Measurements from ENCODE around the gene UQCC3.
"Not testable (repeated sequence)": the region's sequence is repeated elsewhere in the genome, so short reads cannot be mapped to it uniquely, and the experiment has no call there.

Gene UQCC3, protein sequence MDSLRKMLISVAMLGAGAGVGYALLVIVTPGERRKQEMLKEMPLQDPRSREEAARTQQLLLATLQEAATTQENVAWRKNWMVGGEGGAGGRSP

DNA sequence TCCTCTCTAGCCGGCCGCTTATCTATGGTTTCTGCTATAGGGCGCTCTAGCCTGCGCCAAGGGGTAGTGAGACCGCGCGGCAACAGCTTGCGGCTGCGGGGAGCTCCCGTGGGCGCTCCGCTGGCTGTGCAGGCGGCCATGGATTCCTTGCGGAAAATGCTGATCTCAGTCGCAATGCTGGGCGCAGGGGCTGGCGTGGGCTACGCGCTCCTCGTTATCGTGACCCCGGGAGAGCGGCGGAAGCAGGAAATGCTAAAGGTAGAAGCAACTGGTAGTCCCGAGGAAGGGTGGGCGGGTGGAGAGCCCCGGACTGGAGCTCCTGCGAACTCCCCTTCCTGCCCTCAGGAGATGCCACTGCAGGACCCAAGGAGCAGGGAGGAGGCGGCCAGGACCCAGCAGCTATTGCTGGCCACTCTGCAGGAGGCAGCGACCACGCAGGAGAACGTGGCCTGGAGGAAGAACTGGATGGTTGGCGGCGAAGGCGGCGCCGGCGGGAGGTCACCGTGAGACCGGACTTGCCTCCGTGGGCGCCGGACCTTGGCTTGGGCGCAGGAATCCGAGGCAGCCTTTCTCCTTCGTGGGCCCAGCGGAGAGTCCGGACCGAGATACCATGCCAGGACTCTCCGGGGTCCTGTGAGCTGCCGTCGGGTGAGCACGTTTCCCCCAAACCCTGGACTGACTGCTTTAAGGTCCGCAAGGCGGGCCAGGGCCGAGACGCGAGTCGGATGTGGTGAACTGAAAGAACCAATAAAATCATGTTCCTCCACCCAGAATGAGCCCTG is at the start of gene UQCC3, which contains the start of gene LBHD1:
Gene UQCC3, plus strand, starts transcription at position 66 of the 782 bp plus-strand sequence. Its CDS starts 73 bp downstream, at position 139.
Gene LBHD1, minus strand, starts transcription at position 660 of the 782 bp plus-strand sequence. CDS start 2,236 bp downstream, outside the sequence.
- DNase-seq = peak; percentile 72 to 75

DNA sequence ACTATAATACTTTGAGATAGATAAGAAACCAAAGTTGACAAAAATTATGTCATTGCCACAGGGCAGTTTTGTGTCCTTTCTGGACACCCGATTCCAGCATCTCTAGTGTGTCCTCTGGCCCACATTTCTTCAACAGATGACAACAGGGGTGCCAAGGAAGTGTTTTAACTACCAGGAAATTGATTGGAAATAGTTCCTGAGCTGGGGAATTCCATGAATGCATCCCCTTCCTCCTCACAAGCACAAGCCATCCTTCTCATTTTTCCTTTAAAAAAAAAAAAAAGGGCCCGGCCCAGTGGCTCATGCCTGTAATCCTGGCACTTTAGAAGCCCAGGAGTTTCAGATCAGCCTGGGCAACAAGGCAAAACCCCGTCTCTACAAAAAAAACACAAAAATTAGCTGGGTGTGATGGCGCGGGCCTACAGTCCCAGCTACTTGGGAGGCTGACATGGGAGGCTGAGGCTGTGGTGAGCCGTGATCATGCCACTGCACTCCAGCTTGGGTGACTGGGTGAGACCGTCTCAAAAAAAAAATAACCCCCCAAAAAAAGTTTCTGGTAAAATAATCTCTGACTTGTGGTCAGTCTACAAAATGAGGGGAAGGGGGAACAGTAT is 48.9 kb upstream of the UQCC3 start:
- no peak for DNase-seq

DNA sequence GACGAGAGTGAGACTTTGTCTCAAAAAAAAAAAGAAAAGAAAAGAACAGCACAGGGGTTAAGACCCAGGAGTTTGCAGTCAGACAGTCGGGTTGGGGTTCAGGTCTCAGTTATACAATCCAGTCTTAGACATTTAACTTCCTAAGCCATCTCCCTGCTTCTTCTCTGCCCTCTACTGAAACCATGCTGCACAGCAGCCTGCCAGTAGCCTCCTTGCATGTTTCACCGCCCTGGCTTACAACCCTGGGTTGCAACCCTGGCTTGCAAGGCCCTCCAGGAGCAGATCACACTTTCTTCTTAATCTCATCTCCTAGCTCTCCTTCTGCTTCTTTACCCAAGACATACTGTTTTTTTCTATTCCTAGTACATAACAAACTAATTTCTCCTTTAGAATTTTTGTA is 43.8 kb upstream of the UQCC3 start:
- no peak for DNase-seq

DNA sequence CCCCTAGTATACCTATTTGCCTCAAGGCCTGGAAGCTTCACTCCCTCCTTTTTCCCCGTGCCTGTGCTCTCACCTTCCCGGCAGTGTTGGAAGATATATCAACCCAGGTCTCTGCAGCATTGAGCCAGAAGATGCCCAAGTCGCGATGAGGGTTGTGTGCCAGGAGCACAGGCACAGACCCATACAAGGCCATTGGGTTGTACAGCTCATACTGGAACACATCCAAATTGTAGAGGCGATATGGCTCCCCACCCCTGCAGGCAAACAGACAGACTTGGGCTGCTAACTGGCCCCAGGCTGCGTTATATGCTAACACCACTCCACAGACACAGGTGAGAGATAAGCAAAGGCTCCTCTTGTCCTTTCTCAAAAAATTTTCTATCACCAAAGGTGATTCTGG is 39.0 kb upstream of the UQCC3 start:
- DNase-seq = no peak

DNA sequence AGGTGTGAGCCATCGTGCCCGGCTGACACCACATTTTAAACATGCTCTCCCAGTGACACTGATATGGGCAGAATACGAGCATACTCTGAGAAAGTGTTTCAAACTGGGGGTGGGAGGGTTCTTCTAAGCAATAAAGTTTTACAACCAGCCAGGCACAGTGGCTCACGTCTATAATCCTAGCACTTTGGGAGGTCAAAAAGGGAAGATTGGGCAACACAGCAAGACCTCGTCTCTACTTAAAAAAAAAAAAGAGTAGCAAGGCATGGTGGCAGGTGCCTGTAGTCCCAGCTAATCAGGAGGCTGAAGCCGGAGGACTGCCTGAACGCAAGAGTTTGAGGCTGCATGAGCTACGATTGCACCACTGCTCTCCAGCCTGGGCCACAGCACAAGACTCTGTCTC is 27.3 kb upstream of the UQCC3 start:
- DNase-seq = no peak

DNA sequence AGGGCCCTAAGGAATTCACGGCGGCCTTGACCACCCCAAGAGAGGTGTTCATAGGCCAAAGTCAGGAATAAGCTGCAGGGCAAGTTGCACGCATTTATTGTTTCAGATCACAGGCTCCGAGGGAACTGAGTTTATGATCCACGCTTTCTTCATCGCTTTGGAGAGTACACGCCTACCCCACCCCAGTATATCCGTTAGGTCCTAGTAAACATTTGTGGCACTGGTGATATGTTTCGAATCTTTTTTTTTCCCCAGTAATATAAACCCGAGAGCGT is 25.9 kb upstream of the UQCC3 start:
- DNase-seq = no peak

DNA sequence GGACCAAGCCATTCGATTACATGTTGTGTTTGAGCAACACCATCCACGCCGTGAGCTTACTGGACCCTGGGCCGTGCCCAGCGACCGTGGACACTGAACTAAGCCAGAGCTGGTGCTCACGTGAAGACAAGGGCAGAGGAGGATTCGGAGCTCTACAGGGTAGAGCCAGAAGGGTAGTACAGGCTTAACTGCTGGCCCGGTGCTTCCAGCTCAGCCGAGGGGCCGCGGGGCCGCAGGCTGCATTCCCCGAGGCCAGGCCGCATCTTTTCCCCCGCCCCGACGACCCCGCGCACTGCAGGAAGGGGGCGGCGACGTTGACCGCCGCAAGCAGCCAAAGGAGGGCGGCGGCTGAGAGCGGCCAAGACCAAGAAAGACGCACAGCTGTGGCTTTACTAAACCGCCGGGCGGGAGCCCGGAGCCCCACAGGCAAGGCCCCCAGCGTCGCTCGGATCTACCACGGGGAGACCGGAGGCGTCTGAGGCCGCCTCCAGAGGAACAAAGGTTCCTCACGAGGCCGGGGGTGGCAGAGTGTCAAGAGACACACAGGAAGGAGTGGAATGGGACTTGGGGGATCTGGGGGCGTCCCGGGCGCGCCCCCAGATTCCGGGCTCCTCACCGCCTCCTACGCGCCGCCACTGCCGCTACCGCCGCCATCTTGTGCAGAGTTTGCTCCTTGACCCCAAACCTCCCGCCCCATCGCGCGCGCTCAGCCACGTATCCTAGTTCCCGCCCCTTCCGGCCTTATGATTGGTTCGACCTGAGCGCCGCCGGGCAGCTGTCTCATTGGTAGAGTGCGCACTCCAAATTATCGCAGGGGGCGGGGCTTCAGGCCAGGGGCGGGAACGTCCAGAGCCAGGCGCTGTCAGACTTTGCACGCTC is 25.3 kb upstream of the UQCC3 start, which contains the start of gene GANAB:
Gene GANAB, minus strand, starts transcription at position 668 of the 879 bp plus-strand sequence. Its CDS starts 14 bp downstream, at position 654.
- peak; percentile 99 for DNase-seq

DNA sequence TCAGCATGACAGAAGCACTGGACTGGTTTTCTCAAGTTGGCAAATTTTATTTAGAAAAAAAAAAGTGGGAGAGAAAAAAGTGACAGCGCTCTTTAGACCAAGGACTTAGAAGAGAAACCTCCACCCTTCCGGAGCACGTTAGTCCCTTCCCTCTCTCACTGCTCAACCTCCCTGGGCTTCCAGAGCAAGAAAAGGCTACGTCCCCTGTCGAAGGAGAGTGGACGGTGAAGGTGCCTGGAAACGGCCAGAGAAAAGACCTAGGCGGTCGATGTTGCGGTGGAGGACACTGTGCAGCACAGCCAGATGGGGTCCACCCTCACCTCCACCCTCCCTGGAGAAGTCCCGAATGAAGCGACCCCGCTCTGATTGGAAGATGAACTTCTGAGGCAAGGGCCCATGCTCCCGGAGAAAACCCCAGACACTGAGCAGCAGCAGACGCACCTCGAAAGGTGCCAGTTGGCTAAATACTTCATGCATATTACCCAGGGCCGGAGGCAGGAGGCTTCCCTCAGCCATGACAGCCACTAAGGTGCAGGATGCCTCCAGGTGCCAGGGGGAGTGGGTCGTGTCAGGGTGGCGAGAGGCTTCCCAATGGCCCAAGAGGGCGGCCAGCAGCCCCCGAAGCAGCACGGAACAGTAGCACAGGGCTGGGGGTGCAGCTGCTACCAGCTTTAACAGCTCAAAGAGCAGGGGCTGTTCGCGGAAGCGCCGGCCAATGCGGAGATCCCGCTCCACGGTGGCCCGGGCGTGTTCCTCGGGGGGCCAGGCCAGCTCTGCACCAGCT is 24.5 kb upstream of the UQCC3 start:
- no peak for DNase-seq

DNA sequence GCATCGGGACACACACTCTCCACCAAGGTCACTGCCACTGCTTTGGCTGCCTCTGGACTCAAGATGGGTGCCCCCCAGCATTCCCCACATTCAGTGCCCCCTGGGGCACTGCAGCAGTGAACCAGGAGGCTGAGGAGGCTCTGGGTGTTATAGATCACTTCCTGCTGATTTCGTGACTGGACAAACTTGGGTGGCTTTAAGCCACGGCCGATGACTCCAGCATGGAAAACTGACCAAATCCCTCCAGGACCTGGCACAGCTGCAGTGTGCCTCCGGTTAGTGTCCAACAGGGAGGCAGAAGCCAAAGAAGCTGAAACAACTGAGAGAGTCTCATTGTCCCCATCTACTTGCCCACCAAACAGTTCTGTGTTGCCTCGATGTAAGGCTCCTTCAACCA is 23.9 kb upstream of the UQCC3 start:
- DNase-seq = no peak

DNA sequence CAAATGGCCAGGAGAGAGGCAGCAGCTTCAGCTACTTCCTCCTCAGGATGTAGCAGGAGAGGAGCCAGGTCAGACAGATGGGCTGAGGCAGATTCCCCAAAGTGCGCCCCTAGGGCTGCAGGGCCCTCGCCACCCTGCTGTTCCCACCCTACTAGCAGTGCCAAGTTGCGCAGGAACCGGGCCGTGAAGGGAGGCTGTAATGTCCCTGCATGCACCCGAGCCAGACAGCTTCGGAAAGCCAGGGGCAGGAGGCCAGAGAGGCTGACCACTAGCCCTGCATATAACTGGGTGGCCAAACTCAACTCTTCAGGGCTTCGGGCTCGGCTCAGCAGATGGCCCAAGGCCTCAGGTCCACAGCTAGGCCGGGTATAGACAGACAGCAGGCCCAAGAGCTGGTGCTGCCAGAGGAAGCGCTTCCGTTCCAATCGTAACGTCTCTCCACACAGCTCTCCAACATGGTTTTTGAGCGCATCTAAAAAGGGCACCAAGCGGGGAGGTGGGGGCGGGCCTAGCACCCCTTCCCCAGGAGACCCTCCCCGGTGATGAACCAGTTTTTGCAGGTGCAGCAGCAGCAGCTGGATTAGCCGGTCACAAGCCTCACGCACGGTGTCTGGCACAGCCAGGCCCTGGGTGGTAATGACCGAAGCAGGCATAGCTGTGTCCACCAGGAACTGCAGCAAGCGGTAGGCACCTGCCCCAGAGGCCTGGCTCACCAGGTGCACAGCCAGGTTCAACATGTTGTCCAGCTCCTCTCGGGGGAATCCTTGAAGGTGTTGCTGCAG is 23.1 kb upstream of the UQCC3 start:
- no peak for DNase-seq

DNA sequence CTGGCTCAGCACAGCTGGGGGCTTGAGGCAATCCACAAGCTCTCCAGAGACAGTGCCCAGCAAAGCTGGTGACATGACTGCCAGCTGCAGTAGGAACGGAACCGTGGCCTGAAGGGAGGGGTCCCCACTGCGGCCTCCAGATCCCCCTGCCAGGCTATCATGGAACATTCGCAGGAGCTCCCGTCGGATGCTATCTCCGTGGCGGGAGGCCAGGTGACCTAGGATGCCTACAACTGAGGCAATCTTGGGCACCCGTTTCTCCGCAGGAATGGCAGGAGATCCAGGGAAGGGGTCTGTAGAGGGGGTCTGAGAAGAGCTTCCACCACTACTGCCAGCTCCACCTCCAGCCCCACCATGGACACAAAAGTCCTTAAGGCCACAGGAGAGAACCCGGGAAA is 22.5 kb upstream of the UQCC3 start:
- no peak for DNase-seq

DNA sequence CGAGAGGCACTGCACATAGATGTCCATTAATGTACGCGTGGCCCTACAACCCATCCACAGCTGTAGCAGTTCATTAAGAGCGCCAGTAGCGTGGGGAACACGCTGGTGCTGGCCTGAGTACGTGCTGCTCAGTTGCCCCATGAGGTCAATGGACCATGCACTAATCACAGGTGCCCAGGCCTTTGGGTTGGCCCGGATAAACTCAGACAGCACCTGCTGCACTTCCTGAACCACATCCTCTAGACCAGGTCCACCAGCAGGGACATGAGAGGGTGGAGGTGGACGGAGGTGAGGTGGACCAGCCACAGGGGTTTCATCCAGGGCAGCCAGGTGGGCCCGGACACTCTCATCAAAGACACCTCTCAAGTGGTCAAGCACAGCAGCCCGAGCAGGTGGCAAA is 22.0 kb upstream of the UQCC3 start:
- no peak for DNase-seq

DNA sequence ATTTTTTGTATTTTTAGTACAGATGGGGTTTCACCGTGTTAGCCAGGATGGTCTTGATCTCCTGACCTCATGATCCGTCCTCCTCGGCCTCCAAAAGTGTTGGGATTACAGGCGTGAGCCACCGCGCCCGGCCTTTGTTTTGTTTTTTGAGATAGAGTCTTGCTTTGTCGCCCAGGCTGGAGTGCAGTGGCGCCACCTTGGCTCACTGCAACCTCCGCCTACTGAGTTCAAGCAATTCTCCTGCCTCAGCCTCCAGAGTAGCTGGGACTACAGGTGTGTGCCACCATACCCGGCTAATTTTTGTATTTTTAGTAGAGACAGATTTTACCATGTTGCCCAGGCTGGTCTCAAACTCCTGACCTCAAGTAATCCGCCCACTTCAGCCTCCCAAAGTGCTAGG is 21.2 kb upstream of the UQCC3 start:
- not testable (repeated sequence) for DNase-seq

DNA sequence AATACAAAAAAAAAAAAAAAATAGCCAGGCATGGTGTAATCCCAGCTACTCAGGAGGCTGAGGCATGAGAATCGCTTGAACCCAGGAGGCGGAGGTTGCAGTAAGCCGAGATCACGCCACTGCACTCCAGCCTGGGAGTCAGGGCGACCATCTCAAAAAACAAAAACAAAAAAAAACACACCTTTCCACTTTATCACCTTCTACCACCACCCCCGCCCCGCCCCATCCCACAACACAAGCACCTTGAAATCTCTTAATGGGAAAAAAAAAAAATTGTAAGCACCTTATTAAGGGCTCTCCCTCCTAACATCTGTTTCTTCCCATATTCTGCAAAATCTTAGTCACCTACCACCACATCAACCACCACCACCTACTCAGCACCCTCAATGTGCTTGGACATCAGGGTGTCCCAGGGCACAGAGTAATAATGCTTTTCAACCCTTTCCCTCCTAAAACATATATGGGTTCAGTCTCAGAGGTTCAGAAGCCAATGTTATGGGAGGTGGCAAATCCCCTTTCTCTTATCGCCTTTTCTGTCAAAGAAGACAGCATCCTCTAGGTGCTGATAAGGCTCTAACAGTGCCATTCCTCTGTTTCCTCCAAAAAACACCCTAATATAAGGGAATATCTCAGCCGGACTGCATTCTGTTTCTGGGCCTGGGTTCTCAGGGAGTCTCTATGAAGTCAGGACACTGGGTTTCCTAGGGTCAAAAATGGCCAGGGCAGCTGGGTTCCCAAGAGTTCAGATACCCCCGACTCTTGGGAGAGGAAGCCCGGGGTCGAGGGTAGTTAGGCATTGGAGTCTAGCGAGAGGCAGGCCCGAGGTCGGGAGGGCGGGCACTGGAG is 19.1 kb upstream of the UQCC3 start:
- DNase-seq = no peak

DNA sequence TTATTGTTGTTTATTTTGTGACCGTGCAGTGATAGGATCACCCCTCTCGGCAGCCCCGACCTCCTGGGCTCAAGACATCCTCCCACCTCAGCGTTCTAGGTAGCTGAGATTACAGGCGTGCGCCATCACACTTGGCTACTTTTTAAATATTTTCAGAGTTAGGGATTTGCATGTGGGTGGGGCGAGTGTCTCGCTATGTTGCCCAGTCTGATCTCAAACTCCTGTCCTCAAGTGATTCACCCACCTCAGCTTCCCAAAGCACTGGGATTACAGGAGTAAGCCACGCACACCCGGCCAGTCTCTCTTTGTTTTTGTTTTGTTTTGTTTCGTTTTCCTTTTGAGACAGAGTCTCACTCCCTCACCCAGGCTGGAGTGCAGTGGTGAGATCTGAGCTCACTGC is 17.2 kb upstream of the UQCC3 start:
- DNase-seq = no peak

DNA sequence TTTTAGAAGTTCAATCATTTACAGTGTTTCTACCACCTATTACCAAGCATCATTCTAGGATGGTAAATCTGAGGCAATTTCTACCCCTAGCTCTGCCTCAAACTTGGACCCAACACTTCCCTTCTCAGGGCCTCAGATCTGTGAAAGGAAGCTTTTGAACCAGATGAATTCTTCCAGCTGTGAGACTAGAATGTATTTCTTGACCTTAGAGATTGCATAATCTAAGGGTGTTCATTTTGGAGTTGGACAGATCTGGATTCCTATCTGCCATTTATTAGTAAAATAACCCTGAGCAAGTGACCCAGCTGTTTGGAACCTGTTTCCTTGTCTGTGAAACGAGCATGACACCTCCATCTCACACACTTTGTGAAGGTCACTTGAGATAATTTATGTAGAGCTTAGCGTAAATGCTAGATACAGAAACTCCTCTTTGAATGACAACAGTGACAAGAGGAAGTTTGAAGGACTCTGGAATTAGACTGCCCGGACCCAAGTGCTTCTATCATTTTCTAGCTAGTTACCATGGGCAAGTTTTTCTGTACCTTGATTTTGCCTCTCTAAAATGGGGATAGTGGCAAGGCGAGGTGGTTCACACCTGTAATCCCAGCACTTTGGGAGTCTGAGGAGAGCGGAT is 14.6 kb upstream of the UQCC3 start:
- DNase-seq = no peak

DNA sequence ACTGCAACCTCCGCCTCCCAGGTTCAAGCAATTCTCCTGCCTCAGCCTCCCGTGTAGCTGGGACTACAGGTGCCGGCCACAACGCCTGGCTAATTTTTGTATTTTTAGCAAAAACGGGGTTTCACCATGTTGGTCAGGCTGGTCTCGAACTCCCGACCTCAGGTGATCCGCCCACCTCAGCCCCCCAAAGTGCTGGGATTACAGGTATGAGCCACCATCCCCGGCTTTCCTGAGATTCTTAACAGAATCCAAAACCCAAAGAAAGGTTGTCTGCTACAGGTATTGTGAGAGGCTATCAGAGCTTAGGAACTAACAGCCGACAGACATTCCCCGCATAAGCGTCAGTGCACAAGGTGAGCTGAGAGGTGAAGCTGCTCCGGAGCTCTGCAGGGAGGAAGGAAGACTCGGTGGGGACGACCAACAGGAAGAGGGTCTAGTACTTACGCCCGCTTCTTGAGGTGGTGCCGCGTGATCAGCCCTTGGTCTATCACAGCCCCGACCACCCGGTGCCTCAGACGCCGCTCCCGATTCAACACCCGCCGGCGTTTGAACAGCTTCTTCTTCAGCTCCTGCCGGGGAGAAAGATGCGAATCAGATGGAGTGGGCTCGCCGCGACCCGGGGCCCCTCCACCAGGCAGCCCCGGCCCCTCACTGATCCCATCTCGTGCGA is 6.9 kb upstream of the UQCC3 start:
- DNase-seq = peak; percentile 41 to 42

DNA sequence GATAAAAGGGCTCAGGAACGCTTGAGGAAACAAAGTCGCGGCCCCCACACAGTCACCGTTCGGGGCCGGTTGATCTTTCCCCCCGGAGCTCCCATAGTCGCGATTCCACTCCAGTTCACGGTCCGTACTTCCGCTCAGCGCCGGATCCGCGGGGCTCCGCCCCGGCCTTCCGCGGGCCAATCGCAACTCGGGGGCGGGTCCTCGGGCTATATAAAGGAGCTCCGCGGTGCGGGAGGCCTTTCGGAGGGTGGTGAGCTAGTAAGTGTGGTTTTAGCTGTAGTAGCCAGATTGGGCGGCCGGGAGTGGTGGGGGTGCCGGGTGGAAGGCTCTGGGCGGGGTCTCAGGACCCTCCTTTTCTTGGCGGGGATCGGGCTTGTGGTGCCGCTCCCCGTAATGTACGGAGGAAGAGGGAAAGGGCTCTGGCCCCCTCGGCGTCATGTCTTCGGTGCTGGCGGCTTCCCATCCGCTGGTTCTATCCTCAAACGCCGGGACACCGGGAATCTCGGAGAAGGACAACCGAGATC is 6.3 kb upstream of the UQCC3 start, which contains the start of the genes C11orf98 and CSKMT:
Gene C11orf98, minus strand, starts transcription at position 136 of the 524 bp plus-strand sequence. Its CDS starts 41 bp downstream, at position 95.
Gene CSKMT, plus strand, starts transcription at position 238 of the 524 bp plus-strand sequence. CDS start 568 bp downstream, outside the sequence.
- DNase-seq = peak; percentile 93 to 94
